ENCODE data around the gene TAB2.

DNA sequence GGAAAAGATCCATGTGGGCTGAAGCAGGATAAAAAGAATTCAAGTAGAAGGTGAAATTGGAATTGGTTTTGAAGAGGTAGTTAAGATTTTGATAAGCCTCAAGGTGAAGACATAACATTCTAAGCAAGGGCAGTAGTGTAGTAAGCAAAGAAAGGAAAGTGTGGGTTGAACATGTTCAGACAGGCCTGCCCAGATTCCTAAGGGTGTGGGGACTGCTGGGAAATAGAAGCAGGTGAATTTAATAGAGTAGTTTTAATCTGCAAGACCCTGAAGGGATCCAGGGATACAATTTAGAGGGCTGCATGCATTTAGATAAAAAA, 19.1 kb downstream of the TAB2 start:
- TF ChIP-seq CTCF (conservative IDR thresholded peaks at IDR 0.05; ENCODE audit: low read depth in 2 of 2) (no peak), EZH2 (IDR thresholded peaks at IDR 0.05; ENCODE audit: low read depth, unreplicated experiment) (no peak)
- TF ChIP-seq, protein P1, sequence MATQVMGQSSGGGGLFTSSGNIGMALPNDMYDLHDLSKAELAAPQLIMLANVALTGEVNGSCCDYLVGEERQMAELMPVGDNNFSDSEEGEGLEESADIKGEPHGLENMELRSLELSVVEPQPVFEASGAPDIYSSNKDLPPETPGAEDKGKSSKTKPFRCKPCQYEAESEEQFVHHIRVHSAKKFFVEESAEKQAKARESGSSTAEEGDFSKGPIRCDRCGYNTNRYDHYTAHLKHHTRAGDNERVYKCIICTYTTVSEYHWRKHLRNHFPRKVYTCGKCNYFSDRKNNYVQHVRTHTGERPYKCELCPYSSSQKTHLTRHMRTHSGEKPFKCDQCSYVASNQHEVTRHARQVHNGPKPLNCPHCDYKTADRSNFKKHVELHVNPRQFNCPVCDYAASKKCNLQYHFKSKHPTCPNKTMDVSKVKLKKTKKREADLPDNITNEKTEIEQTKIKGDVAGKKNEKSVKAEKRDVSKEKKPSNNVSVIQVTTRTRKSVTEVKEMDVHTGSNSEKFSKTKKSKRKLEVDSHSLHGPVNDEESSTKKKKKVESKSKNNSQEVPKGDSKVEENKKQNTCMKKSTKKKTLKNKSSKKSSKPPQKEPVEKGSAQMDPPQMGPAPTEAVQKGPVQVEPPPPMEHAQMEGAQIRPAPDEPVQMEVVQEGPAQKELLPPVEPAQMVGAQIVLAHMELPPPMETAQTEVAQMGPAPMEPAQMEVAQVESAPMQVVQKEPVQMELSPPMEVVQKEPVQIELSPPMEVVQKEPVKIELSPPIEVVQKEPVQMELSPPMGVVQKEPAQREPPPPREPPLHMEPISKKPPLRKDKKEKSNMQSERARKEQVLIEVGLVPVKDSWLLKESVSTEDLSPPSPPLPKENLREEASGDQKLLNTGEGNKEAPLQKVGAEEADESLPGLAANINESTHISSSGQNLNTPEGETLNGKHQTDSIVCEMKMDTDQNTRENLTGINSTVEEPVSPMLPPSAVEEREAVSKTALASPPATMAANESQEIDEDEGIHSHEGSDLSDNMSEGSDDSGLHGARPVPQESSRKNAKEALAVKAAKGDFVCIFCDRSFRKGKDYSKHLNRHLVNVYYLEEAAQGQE (IDR thresholded peaks at IDR 0.05; ENCODE audit: unreplicated experiment), result no peak
- TF ChIP-seq, protein P2, sequence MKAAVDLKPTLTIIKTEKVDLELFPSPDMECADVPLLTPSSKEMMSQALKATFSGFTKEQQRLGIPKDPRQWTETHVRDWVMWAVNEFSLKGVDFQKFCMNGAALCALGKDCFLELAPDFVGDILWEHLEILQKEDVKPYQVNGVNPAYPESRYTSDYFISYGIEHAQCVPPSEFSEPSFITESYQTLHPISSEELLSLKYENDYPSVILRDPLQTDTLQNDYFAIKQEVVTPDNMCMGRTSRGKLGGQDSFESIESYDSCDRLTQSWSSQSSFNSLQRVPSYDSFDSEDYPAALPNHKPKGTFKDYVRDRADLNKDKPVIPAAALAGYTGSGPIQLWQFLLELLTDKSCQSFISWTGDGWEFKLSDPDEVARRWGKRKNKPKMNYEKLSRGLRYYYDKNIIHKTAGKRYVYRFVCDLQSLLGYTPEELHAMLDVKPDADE (IDR thresholded peaks at IDR 0.05), result no peak
